LNCaP clone FGC (cell line): ENCODE measurements around the gene TRIM45.
"Not testable (repeated sequence)": the region's sequence is repeated elsewhere in the genome, so short reads cannot be mapped to it uniquely, and the experiment has no call there.

Source experiments
- DNase-seq: peaks from one replicate; pipeline ENCODE4 v3.0.0-alpha.2; 2011; ENCODE audit warnings: low read depth
- H3K4me3 ChIP-seq: 2 replicates; pipeline ENCODE4 v1.5.1; 2011; ENCODE audit warnings: mild to moderate bottlenecking, low read depth, low read length, control low read depth
- TF ChIP-seq, protein P1 (sequence below): IDR thresholded peaks from 2 replicates; pipeline ENCODE4 v1.5.1; 2012; ENCODE audit warnings: mild to moderate bottlenecking; ENCODE audit not compliant: control insufficient read depth, insufficient read depth; ENCODE audit errors: extremely low read depth

TRIM45 gene

DNA sequence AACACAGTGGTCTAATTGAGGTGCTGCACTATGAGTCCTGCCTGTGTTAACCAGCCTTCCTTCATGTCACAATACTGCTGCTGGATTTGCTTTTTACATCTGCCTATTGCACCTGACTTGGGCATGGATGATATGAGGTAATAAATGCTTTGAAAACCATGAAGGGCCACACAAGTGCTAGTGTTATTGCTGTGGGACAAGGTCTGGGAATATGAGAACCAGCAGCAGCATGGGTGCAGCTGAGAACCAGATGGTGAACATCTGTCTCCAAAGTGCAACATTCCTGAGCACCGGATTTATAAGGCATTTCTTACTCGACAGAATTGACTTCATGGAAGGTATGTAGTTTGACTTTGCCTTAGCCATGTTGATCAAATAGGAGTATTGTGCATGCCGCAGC lies 16.6 kb downstream of the TRIM45 start:
- TF ChIP-seq, protein P1, sequence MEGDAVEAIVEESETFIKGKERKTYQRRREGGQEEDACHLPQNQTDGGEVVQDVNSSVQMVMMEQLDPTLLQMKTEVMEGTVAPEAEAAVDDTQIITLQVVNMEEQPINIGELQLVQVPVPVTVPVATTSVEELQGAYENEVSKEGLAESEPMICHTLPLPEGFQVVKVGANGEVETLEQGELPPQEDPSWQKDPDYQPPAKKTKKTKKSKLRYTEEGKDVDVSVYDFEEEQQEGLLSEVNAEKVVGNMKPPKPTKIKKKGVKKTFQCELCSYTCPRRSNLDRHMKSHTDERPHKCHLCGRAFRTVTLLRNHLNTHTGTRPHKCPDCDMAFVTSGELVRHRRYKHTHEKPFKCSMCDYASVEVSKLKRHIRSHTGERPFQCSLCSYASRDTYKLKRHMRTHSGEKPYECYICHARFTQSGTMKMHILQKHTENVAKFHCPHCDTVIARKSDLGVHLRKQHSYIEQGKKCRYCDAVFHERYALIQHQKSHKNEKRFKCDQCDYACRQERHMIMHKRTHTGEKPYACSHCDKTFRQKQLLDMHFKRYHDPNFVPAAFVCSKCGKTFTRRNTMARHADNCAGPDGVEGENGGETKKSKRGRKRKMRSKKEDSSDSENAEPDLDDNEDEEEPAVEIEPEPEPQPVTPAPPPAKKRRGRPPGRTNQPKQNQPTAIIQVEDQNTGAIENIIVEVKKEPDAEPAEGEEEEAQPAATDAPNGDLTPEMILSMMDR, result no peak
- no peak for DNase-seq
- no peak overlapping the region for H3K4me3 ChIP-seq

DNA sequence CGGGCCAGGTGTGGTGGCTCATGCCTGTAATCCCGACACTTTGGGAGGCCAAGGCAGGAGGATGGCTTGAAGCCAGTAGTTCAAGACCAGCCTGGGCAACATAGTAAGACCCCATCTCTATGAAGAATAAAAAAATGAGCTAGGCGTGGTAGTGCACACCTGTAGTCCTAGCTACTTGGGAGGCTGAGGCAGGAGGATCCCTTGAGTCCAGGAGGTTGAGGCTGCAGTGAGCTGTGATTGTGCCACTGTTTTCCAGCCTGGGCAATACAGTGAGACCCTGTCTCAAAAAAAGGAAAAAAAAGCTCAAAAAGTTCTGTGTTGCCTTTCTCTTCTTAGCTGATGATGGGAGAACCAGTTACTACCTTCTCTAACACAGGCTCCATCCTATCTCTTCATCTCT lies 19.7 kb downstream of the TRIM45 start:
- DNase-seq, H3K4me3 ChIP-seq: not testable (repeated sequence)

DNA sequence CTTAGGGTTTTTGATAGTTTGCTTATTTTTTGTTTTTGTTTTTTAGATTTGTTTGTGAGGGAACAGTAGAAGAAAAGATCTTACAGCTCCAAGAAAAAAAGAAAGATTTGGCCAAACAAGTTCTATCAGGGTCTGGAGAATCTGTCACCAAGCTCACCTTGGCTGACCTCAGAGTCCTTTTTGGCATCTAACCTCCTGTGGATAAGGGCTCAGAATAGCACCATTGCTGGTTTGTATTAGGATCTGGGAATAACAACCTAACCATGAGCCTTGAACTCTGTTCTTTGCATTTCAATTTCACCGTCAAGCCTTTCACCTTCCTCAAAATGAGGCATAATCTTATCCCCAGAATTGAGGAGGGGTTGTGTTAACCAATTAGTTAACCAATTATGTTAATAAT lies 20.2 kb downstream of the TRIM45 start:
- H3K4me3 ChIP-seq, result no peak overlapping the region
- TF ChIP-seq, protein P1, result no peak
- DNase-seq, result no peak

DNA sequence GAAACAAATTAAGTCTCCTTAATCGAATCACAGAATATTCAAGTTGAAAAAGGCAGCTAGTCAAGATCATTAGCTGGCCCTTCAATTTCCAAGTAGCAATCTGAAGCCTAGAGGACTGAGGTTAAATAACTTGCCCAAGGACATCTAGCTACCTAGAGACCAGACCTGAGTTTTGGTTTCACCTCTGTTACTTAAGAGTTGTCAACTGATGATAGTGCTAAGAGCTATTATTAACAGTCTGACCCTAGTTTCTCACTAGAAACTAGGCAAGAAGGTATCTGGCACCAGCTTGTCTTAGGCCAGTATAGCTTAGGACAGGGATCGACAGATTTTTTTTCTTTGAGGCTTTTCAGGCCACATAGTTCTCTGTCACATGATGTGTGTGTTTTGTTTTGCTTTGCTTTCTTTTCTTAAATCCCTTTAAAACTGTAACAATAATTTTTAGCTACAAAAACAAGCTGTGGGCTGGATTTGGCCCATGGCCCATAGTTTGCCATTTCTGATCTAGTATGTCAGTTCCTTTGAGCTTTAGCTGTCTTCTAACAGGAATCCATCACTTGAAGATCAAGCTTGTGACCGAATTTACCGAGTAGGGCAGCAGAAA lies 23.2 kb downstream of the TRIM45 start:
- TF ChIP-seq, protein P1, result no peak

DNA sequence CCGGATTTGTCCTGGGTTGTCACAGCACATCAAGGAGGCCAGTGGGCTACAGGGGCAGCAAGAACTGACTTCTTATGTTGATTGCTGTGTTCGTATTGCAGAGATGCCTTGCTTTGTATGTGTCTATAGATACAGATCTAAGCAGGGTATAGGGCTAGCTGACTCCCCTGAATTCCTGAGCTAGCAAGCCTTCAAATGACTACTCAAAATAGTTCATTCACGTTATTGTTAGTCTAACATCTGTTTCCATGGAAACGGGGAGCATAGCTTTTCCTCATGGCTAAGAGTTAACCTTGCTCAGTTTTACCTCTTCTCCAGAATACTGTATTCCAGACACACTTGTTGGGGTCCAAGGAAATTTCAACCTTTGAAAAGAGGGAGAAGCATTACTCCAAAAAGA lies 24.1 kb downstream of the TRIM45 start:
- DNase-seq, result no peak
- TF ChIP-seq, protein P1, result no peak
- no peak overlapping the region for H3K4me3 ChIP-seq

More for the DNA sequence above, 23.2 kb downstream of the TRIM45 start:
- no peak overlapping the region for H3K4me3 ChIP-seq
- DNase-seq, result no peak

DNA sequence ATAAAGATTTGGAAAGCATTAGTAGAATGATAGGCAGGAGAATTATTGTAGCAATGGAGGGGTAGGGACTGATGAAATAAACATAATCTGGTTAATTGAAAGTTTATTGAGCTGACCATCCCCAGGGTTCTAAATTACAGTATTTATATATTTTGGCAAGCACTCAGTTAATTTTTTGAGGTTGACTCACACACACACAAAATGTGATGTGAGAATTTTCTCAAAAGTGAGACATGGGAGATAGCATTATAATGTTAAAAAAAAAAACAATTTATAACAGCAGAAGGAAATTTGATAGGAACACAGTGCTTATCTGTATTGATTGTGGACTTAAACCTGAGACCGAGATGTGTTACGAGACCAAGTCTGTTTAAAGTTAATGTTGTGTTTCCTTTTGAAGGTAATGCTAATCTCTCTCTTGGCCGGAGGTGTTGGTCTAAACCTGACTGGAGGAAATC lies 24.6 kb downstream of the TRIM45 start:
- no peak overlapping the region for H3K4me3 ChIP-seq
- TF ChIP-seq, protein P1, result no peak
- no peak for DNase-seq

DNA sequence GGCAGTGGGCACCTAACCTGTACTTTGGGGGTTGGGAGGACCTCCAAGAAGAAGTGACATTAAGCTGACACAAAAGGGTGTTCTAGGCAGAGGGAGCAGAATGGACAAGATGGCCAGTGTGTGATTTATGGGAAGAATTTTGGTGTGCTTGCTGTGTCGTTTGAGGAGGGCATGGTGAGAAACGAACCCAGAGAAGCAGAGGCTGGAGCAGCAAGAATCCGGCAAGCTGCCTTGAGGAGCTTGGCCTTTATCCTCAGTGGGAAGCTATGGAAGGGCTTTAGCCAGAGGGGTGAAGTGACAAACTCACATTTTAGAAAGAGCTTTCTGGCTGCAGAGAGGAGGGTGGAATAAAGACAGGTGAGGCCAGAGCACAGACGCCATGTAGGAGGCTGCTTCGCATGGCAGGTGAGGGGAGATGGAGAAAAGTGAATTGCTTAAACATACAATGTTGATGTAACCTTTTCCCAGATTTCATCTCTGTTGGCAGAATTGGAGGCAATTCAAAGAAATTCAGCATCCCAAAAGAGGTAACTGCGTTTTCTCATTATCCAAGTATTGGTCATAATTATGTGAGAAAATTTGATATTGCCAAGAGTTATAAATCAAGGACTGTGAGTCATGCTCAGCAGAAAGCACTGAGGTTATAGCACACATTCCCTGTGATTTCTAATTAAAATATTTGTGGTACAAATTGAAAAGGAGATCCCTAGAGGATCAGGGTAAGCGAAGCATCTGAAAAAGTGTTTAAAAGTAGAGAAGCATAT lies 26.5 kb downstream of the TRIM45 start:
- H3K4me3 ChIP-seq, result no peak overlapping the region
- no peak for DNase-seq
- TF ChIP-seq, protein P1, result no peak
